LHCN-M2 (cell line): ENCODE results near the gene CTNND2. TPM values are rescaled to one million over a fixed set of nuclear protein-coding genes. Genes with fewer than 3 reads are reported as not detected.

Source experiments
- DNase-seq: peaks from one replicate; pipeline ENCODE4 v3.0.0-alpha.2; 2012; ENCODE audit warnings: low read depth
- polyA plus RNA-seq: library from polyadenylated mRNA; unstranded; fragments of >200 nt; gene quantifications from one replicate; pipeline ENCODE4 v1.2.1, GENCODE V29; 2012; ENCODE audit warnings: missing spikeins
- total RNA-seq: library from RNA; depleted of rRNA; stranded (reverse); fragments of >200 nt; gene quantifications from 2 replicates; pipeline ENCODE4 v1.2.3, GENCODE V29; 2014; rRNA removed

Gene CTNND2
- 0.19 TPM in 1 of 2 replicates, not detected in the other for total RNA-seq
- 0.74 TPM for polyA plus RNA-seq

- DNase-seq = no peak
These were observed at the start of gene CTNND2 for GRCh38 chr5:11904265-11904906. Gene CTNND2 (minus strand): TSS chr5:11904446. CDS start chr5:11903853, 593 bp downstream.

GRCh38 chr5:11946317-11946716, 42.1 kb upstream of the CTNND2 start:
- no peak for DNase-seq

- no peak for DNase-seq
These were observed 37.3 kb upstream of the CTNND2 start for GRCh38 chr5:11941566-11941965.

- DNase-seq = no peak
These were observed 27.4 kb upstream of the CTNND2 start for GRCh38 chr5:11931638-11932037.

- DNase-seq = no peak
These were observed 24.7 kb upstream of the CTNND2 start for GRCh38 chr5:11928909-11929308.

GRCh38 chr5:11925701-11926100, 21.5 kb upstream of the CTNND2 start:
- DNase-seq = no peak

- DNase-seq = no peak
These were observed 18.1 kb upstream of the CTNND2 start for GRCh38 chr5:11922394-11922793.

- DNase-seq = no peak
These were observed 14.3 kb upstream of the CTNND2 start for GRCh38 chr5:11918463-11919045.

GRCh38 chr5:11909471-11909870, 5.2 kb upstream of the CTNND2 start:
- no peak for DNase-seq

- no peak for DNase-seq
These were observed 2.3 kb upstream of the CTNND2 start for GRCh38 chr5:11906497-11906896.

GRCh38 chr5:11905206-11905605, 960 bp upstream of the CTNND2 start:
- no peak for DNase-seq

- no peak for DNase-seq
These were observed 507 bp downstream of the CTNND2 start for GRCh38 chr5:11903614-11904264.

- DNase-seq = no peak
These were observed 1.1 kb downstream of the CTNND2 start for GRCh38 chr5:11903121-11903613.

GRCh38 chr5:11902201-11902619, 2.0 kb downstream of the CTNND2 start:
- no peak for DNase-seq

- DNase-seq = no peak
These were observed 5.5 kb downstream of the CTNND2 start for GRCh38 chr5:11898787-11899186.

GRCh38 chr5:11897781-11898180, 6.5 kb downstream of the CTNND2 start:
- no peak for DNase-seq

GRCh38 chr5:11894992-11895391, 9.3 kb downstream of the CTNND2 start:
- DNase-seq = no peak

GRCh38 chr5:11892832-11893231, 11.4 kb downstream of the CTNND2 start:
- no peak for DNase-seq

GRCh38 chr5:11890777-11891176, 13.5 kb downstream of the CTNND2 start:
- no peak for DNase-seq

GRCh38 chr5:11888221-11888620, 16.0 kb downstream of the CTNND2 start:
- no peak for DNase-seq

- DNase-seq = no peak
These were observed 25.4 kb downstream of the CTNND2 start for GRCh38 chr5:11878814-11879213.

GRCh38 chr5:11873587-11873986, 30.7 kb downstream of the CTNND2 start:
- DNase-seq = no peak

GRCh38 chr5:11869203-11869602, 35.0 kb downstream of the CTNND2 start:
- DNase-seq = no peak
